Cardiac septum (tissue), 1 donor: ENCODE data around the gene OR12D2. TPM values are rescaled to one million over a fixed set of nuclear protein-coding genes. Genes with fewer than 3 reads are reported as not detected.
"Not testable (repeated sequence)": the region's sequence is repeated elsewhere in the genome, so short reads cannot be mapped to it uniquely, and the experiment has no call there.

Experiments
- DNase-seq: peaks from one replicate; pipeline ENCODE4 v3.0.0-alpha.2; 2020; ENCODE audit warnings: low spot score
- intact Hi-C: fragments of 100-400 bp; cut with DNase I; formaldehyde crosslinking; loops from one replicate; pipeline ENCODE4 v1.14.0; 2022
- long read RNA-seq: library from polyadenylated mRNA; unstranded; transcript quantifications from one replicate; pipeline ENCODE4 v2.0.0, GENCODE V29; 2021
- total RNA-seq: library from RNA; stranded (reverse); fragmentation: NEBNext Ultra II Directional; extraction: Animal tissue kit (Norgen Biotek cat#: 25700); gene quantifications from one replicate; pipeline ENCODE4 v1.2.1, GENCODE V29; 2021
- donor health status: DM: no; HTN: no; CAD: no.

The OR12D2 gene, protein sequence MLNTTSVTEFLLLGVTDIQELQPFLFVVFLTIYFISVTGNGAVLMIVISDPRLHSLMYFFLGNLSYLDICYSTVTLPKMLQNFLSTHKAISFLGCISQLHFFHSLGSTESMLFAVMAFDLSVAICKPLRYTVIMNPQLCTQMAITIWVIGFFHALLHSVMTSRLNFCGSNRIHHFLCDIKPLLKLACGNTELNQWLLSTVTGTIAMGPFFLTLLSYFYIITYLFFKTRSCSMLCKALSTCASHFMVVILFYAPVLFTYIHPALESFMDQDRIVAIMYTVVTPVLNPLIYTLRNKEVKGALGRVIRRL
- total RNA-seq: not detected
- long read RNA-seq: 0 reads

DNA sequence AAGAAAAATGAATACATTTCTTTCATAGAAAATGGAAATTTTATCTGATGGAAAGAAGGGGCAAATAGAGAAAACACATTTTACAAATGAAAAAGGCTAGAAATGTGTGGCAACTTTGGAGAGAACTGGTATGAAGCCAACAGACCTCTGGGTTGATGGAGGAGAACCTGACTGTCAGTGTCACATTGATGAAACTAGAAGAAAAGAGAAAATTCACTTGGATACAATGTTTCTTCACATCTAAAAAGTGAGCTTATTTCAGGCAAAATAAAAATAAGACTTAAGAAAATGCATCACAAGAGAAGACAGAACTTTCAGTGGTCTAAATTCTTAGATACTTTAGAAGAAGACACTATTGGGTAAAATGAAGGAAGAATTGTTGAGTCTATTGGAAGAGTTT is at the start of gene OR12D2:
Gene OR12D2 (plus strand): TSS at position 301 of the 400 bp plus-strand sequence. CDS start 1,069 bp downstream, outside the sequence.
- no peak for DNase-seq
- intact Hi-C loops: no loop called here

- intact Hi-C loops, DNase-seq: not testable (repeated sequence)
Measured at GRCh38 chr6:29349348-29349747, 46.1 kb upstream of the OR12D2 start.

DNA sequence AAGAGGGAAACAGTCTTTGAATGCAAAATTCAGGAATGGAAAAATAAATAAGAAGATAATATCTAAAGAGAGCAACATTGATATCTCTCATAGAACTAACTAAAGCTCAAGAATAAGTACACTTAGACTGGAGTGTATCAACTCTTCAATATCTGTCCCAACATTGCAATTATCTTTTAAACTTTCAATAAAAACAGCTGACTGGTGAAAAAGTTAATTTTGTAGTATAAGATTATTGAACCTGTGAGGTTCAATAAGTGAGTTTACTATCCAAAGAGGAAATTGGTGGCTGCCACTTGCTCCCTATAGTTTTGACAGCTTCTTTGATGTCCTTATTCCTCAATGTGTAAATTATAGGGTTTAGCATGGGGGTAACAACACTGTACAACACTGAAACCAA is 40.5 kb upstream of the OR12D2 start:
- DNase-seq: no peak
- intact Hi-C loops: no loop called here

- no peak for DNase-seq
- intact Hi-C loops: no loop called here
Measured at GRCh38 chr6:29355603-29356002, 39.8 kb upstream of the OR12D2 start.

- no peak for DNase-seq
- intact Hi-C loops: no loop called here
Measured at GRCh38 chr6:29368765-29369164, 26.7 kb upstream of the OR12D2 start, which contains the start of gene OR5V1. Gene OR5V1, minus strand, starts transcription at chr6:29368865. Its CDS starts 12,670 bp downstream, at chr6:29356195.

DNA sequence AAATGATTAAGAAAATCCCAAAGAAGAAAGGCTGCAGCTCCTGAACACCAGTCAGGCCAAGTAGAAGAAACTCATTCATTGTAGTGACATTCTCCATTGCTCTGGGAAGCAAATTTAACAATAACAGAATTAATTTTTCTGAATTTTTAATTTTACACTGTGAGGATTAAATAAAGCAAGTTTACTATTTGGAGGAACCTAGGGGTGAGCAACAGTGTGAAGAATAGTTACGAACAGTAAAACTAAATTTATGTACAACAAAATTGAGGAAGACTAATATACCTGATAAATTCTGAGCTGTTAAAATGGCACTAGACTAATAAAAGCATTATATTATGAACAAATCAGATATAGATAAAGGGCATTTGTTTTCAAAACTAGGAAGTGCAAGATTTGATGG is 20.2 kb upstream of the OR12D2 start, which contains the start of gene OR12D3:
Gene OR12D3 (minus strand): TSS at position 101 of the 400 bp plus-strand sequence. CDS start 4 bp downstream, at position 97.
- no peak for DNase-seq
- intact Hi-C loops: no loop called here

DNA sequence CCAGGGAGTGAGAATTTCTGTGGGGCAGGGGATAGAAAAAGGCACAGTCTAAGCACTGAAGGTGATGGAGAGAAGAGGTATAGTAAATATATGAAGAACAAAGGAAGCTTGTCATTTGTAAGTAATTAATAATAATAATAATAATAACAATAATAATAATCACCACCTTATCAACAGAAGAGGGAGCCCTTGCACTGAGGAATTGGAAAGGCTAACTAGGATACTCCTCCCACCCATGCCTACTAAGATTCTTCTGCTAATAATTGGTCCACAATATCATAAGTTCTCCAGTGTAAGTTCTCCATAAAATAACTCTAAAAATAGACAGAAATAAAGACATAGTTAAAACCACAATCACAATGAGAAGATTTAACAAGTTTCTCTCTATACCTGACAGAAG is 19.4 kb upstream of the OR12D2 start:
- intact Hi-C loops: no loop called here
- DNase-seq: no peak

DNA sequence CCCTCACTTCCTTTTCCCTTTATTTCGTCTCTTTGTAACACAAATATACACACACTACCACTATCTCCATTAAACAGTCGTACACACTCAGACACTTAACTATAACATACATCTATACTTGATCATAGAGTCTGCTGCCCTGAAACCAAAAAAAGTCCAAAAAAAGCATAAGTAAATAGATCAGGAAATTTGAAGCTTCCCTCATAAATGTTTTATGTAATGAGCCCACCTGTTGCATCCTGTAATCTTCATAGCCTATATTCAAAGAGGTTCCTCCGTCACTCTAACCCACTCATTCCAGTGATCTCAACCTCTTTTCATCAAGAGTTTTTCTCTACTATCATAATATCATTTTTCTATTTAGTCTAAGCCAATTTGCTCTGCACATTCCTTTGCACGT is 6.9 kb upstream of the OR12D2 start:
- intact Hi-C loops: no loop called here
- DNase-seq: no peak

- intact Hi-C loops: no loop called here
- no peak for DNase-seq
Measured at GRCh38 chr6:29399525-29399924, 4.1 kb downstream of the OR12D2 start.

DNA sequence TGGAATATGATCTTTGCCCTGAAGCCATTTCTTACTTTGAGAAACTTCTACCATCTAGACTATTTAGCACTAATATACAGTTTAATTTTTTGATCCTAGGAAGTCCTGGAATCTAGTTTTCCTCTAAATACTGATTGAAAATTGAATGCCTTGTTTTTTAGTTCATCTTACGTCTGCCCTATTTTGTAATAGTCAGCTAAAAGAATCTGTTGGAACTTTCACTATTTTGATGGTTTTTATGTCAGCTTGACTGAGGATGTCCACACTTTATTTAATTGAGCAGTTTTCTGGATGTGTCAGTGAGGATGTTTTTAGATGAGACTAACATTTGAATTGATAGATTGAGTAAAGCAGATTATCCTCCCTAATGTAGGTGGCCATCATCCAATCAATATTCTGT is 8.4 kb downstream of the OR12D2 start:
- DNase-seq: no peak
- intact Hi-C loops: no loop called here

DNA sequence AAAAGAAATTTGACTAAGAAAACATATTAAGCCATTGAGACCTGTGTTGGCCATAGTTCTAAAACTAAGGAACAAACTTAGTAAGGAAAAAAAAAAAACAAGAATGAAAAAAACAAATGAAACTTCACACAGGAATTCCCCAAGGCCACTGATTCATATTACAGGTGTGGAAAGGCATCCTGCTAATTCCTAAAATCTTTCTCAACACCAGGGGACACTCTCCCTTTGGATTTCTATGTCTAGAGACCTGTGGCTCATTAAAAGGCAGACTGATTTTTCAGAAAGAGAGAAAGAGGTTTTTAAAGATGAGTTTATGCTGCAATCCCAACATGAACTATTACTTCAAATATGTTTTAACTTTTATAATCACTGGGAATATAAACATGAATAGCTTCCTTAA is 19.2 kb downstream of the OR12D2 start, which contains the start of gene OR12D1:
Gene OR12D1 (plus strand): TSS at position 341 of the 400 bp plus-strand sequence.
- no peak for DNase-seq
- intact Hi-C loops: no loop called here

DNA sequence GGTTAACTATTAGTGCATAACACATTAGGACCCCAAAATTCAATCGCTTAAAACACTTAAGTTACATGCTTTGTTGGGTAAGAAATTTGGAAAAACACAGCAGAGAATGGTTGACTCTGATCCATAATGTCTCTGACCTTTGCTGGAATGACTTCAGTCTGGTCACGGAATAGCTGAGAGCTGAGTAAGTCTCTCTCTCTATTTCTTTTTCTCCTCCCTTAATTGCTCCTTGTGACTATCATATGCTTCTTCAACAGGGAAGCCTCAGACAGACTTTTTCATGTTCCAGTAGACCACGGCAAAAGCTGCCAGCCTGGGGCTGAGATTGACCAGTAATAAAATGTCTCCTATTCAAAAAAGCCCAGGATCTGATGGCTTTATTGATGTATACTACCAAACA is 24.1 kb downstream of the OR12D2 start:
- intact Hi-C loops: no loop called here

DNA sequence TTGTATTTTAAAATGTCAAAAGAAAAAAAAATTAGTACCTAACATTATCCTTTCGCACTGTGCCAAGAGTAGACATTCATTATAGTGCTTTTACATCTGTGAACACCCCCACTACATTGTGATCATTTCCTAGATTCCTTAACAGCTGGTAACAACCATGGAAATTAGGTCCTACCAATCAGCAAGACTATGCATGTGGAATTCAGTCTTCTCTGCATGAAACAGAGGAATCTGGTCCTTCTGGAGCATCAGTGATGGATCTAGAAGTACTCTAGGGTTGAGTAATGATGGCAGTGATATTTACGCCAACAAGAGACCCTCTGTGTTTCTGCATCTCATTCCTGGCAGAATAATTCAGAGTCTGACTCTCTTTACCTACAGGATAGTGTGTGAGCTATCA is 28.7 kb downstream of the OR12D2 start:
- intact Hi-C loops: no loop called here
- DNase-seq: no peak

More for the DNA sequence above, 24.1 kb downstream of the OR12D2 start:
- no peak for DNase-seq

DNA sequence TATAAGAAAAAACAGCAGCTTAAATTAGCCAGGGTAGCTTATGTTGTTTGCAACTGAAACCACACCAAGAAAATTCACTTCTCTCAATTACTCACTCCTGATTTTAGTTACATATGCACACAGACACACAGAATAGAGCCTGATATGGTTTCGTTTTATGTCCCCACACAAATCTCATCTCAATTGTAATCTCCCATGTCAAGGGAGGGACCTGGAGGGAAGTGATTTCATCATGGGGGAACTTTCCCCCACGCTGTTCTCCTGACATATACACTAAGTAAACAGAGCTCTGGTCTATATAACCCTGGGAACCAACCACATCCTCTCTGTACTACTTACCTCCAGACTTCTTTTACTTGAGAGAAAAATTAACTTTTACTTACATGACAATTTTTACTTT is 29.1 kb downstream of the OR12D2 start:
- DNase-seq: no peak
- intact Hi-C loops: no loop called here

DNA sequence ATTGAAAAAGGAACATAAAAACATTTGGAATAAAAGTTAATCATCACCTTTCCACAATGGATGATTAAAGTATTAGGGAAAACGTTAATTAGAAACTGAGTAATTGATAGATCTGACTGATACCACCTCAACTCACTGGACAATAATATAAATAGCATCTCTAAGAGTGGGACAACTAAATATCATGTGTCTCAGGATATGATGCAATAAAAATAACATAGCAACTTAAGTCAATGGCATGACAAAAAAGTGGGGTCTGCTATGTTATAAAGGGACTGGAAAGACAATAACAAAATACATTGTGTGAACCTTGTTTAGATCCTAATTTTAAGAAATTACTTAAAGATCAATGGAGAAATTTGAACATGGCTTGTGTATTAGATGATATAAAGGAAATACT is 29.6 kb downstream of the OR12D2 start:
- no peak for DNase-seq
- intact Hi-C loops: no loop called here

DNA sequence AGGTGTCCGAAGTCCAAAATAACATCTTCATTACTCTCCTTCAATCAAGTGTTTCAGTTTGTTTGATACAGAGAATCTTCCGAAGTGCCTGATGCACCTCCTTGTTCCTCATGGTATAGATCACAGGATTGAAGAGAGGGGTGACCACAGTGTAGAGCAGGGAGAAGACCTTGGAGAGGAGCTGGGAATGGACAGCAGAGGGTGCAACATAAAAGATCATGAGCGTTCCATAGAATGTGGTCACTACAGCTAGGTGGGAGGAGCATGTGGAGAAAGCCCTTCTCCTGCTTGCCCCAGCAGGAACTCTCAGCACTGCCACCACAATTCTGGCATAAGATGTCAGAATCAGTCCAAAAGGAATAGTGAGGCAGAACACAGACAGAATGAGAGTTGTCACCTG is 31.2 kb downstream of the OR12D2 start:
- intact Hi-C loops: no loop called here
- DNase-seq: no peak

DNA sequence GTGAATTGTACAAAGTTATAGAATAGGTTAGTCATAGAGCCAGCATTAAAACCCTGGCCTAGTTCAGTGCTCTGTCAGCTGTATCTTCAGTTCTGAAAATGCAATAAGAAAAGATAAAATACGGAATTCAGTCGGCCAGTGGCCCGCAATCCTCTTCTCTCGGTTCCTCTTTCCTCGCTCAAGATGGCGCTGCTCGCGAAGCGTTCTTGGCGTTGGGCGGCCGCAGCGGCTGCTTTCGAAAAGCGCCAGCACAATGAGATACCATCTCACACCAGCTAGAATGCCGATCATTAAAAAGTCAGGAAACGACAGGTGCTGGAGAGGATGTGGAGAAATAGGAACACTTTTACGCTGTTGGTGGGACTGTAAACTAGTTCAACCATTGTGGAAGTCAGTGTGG is 41.3 kb downstream of the OR12D2 start:
- intact Hi-C loops, DNase-seq: not testable (repeated sequence)

GRCh38 chr6:29439006-29439405 is 43.6 kb downstream of the OR12D2 start, which contains the start of gene OR10C1:
Gene OR10C1, plus strand, starts transcription at chr6:29439306. Its CDS starts 710 bp downstream, at chr6:29440016.
- no peak for DNase-seq
- intact Hi-C loops: no loop called here

- intact Hi-C loops: no loop called here
Measured at GRCh38 chr6:29442719-29443118, 47.3 kb downstream of the OR12D2 start.

DNA sequence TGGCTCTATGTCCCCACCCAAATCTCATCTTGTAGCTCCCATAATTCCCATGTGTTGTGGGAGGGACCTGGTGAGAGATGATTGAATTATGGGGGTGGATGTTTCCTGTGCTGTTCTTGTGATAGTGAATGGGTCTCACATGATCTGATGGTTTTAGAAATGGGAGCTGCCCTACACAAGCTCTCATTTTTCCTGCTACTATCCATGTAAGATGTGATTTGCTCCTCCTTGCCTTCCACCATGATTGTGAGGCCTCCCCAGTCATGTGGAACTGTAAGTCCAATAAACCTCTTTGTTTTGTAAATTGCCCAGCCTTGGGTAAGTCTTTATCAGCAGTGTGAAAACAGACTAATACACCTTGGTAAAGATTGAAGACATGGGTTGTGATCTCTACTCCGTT is 48.6 kb downstream of the OR12D2 start:
- DNase-seq, intact Hi-C loops: not testable (repeated sequence)

More at GRCh38 chr6:29442719-29443118, 47.3 kb downstream of the OR12D2 start:
- DNase-seq: no peak
